Hematopoietic multipotent progenitor cell treated with erythropoietin and hydrocortisone succinate and interleukin-3 and kit ligand, for 17 days (in vitro differentiated cells): ENCODE results near the gene COMMD9.

ENCODE experiments used
- DNase-seq: peaks from one replicate; pipeline ENCODE4 v3.0.0-alpha.2; 2015; ENCODE audit warnings: low spot score

Gene COMMD9

DNA sequence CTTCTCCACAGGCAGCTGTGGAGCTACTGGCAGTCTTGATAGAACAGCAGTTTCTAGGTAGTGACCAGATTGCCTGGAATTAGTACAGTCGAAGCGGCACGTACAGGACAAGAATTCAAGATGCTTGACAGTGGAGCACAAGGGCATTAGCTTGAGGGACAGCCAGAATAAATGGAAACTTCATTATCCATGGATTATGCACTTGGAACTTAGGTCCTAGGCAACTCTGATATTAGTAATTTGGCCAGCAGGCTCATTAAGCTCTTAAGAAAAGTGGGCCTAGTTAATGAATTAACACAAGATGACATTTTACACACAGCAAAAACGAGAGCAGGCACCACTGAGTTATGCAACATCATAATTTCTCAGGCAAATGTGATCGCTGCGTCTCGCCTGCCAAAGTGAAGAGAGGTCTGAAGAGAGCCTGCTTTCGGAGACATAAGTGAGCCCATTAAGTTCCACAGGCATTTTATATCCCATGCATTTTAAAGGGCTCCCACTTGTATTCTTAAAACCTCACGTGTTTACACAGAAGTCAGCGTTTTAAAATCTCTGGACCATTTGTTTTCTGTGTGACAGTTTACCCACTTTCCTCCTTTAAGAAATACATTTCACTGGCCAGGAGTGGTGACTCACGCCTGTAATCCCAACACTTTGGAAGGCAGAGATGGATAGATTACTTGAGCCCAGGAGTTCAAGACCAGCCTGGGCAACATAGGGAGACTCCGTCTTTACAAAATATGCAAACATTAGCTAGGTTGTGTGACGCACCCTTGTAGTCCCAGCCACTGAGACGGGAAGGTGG, 66.2 kb downstream of the COMMD9 start:
- no peak for DNase-seq
